ENCODE measurements around the gene SPTBN5. TPM values are rescaled to one million over a fixed set of nuclear protein-coding genes. Genes with fewer than 3 reads are reported as not detected.
A peak's percentile ranks its signal among the peaks of the same experiment; 100 is the strongest.

The SPTBN5 gene
- total and polyA plus RNA-seq, 2 experiments from 2014 or later = 0.57 to 1.1 TPM

DNA sequence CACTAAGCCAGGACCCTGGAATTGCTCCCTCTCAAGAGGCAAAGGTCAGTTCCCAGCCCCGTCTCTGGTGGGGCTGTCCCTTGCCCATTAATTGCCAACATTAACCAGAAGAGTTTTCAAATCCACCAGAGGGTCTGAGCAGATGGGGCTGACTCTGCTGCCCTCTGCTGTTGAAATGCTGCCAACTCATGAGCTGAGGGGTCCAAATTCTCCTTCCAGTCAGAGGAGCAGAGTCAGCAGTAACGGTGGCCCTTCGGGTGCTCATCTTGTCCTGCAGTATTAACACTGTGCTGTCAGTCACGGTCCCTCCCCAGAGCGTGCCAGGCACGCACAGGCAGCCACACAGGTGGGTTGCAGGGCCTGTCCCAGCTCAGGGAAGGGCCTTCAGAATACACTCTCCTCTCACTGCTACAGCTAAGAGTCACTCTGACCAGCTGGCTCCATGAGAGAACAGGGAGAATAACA lies 10.7 kb upstream of the SPTBN5 start:
- H3F3A ChIP-seq (replicated peaks; ENCODE audit: low read depth) = peaks cover 7% of the 10 kb centered on the region; the same call in 1 of the 2 replicates
- H3K36me3 ChIP-seq (ENCODE audit: insufficient read depth) = peaks cover 7% of the 10 kb centered on the region; the same call in 1 of the 2 replicates
- ATAC-seq (peak; percentile 94), DNase-seq (ENCODE audit: low spot score) (peak; percentile 82)
- H3K4me2 ChIP-seq = no peak overlapping the region
- peaks cover 11% of the 10 kb centered on the region; the same call in 1 of the 2 replicates for H4K20me1 ChIP-seq (replicated peaks; ENCODE audit: insufficient read depth)
- no peaks in the 10 kb centered on the region for H3K27me3 ChIP-seq (ENCODE audit: insufficient read depth)
- H3K27ac Mint-ChIP-seq = no peak overlapping the region
- H3K79me2 ChIP-seq (replicated peaks; ENCODE audit: insufficient read depth) = 0 out of 2 replicates have a peak, but pooled peaks cover 3% of the 10 kb centered on the region
- peaks cover 3% of the 10 kb centered on the region; the same call in 1 of the 3 replicates for H3K4me1 Mint-ChIP-seq
- peaks cover 14% of the 10 kb centered on the region for H3K9me3 Mint-ChIP-seq
- peaks cover 7% of the 10 kb centered on the region for H3K27me3 Mint-ChIP-seq (ENCODE audit: insufficient read depth, low read depth, poor library complexity)
- H3K27ac ChIP-seq (ENCODE audit: low read depth) = peak overlapping the region; percentile 72; the same call in 1 of the 2 replicates
- no peak overlapping the region for H3K4me3 ChIP-seq
- no peak overlapping the region for H3K4me3 Mint-ChIP-seq
- H3K4me1 ChIP-seq (ENCODE audit: insufficient read depth) = no peaks in the 10 kb centered on the region
- no peaks in the 10 kb centered on the region for H3K9me2 ChIP-seq (ENCODE audit: insufficient read depth)
- H2AFZ ChIP-seq = no peak overlapping the region
- TF ChIP-seq CTCF (conservative IDR thresholded peaks at IDR 0.05; ENCODE audit: low read depth in 2 of 2) (peak; percentile 88 to 93), NANOG (IDR thresholded peaks at IDR 0.05; ENCODE audit: borderline replicate concordance) (no peak)
- peaks cover 67% of the 10 kb centered on the region for H3K36me3 Mint-ChIP-seq (ENCODE audit: low read depth)

DNA sequence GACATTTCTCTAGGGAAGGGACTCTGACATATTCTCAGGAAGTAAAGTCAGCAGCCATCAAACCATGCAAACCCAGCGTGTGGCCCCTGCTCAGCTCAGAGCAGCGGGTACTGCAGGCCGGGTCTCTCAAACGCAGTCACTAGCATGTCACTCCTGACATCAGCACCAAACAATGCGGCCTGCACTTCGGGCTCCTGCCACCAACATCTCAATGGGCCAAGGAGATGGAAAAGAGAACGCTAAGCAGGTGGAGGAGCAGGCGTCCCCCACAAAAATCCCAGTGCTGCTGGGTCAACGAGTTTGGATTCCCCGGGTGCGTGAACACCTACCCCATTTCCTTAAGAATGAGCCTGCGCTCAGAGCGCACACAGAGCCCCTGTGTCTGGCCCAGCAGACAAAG lies 9.9 kb upstream of the SPTBN5 start:
- Mint-ChIP-seq H3K36me3 (ENCODE audit: low read depth) (peaks cover 65% of the 10 kb centered on the region), H3K27me3 (ENCODE audit: insufficient read depth, low read depth, poor library complexity) (peaks cover 7% of the 10 kb centered on the region), H3K9me3 (peaks cover 14% of the 10 kb centered on the region), H3K4me1 (peaks cover 3% of the 10 kb centered on the region; the same call in 1 of the 3 replicates), H3K4me3 (no peak overlapping the region), H3K27ac (no peak overlapping the region)
- Histone ChIP-seq H3K79me2 (replicated peaks; ENCODE audit: insufficient read depth) (0 out of 2 replicates have a peak, but pooled peaks cover 3% of the 10 kb centered on the region), H3K36me3 (ENCODE audit: insufficient read depth) (peaks cover 3% of the 10 kb centered on the region; the same call in 1 of the 2 replicates), H3K9me2 (ENCODE audit: insufficient read depth) (no peaks in the 10 kb centered on the region), H4K20me1 (replicated peaks; ENCODE audit: insufficient read depth) (peaks cover 11% of the 10 kb centered on the region; the same call in 1 of the 2 replicates), H3K27me3 (ENCODE audit: insufficient read depth) (no peaks in the 10 kb centered on the region), H3K4me3 (no peak overlapping the region), H3K4me2 (no peak overlapping the region), H2AFZ (no peak overlapping the region), H3K4me1 (ENCODE audit: insufficient read depth) (no peaks in the 10 kb centered on the region), H3F3A (replicated peaks; ENCODE audit: low read depth) (peaks cover 7% of the 10 kb centered on the region; the same call in 1 of the 2 replicates), H3K27ac (ENCODE audit: low read depth) (no peak overlapping the region)
- TF ChIP-seq ZNF331 (CRISPR knock-in tag; IDR thresholded peaks at IDR 0.05; ENCODE audit: low read depth) (no peak), POLR2AphosphoS5 (IDR thresholded peaks at IDR 0.05; ENCODE audit: low read depth) (no peak), REST (IDR thresholded peaks at IDR 0.05; ENCODE audit: unreplicated experiment) (no peak)
- ATAC-seq = no peak; the same call in 2 of the 3 replicates
- no peak for DNase-seq (ENCODE audit: low spot score)
